BJ (cell line): ENCODE results near the gene PURA. TPM values are rescaled to one million over a fixed set of nuclear protein-coding genes. Genes with fewer than 3 reads are reported as not detected.

Experiments used
- CTCF ChIA-PET: fragments of 350-600 bp; formaldehyde crosslinking; extraction: SDS; loops from one replicate; lab custom pipeline; 2021; ENCODE audit warnings: antibody characterized with exemption, inconsistent platforms; lab: Yijun Ruan, JAX
- POLR2A ChIA-PET: fragments of 300-600 bp; sonication (Branson Sonifier 250); formaldehyde crosslinking; extraction: SDS; loops from one replicate; lab custom pipeline; 2021; ENCODE audit warnings: antibody characterized with exemption; lab: Charles Lee
- DNase-seq: peaks from one replicate; pipeline ENCODE4 v3.0.0-alpha.2; 2011; ENCODE audit warnings: low read depth
- H3K27me3 ChIP-seq: 2 replicates; pipeline ENCODE4 v1.6.0; 2011; ENCODE audit warnings: low read length; ENCODE audit not compliant: control insufficient read depth, insufficient read depth
- H3K36me3 ChIP-seq: 2 replicates; pipeline ENCODE4 v1.5.1; 2011; ENCODE audit warnings: low read length; ENCODE audit not compliant: control insufficient read depth, insufficient read depth
- H3K4me3 ChIP-seq: 2 replicates; pipeline ENCODE4 v1.5.1; 2011; ENCODE audit warnings: low read depth, mild to moderate bottlenecking, control low read depth, low read length
- polyA plus RNA-seq: library from polyadenylated mRNA; depleted of rRNA; stranded (reverse); fragments of >200 nt; gene quantifications from 2 replicates; pipeline ENCODE4 v1.2.3, GENCODE V29; 2011
- TF ChIP-seq, protein P1 (sequence below): IDR thresholded peaks from 2 replicates; pipeline ENCODE4 v1.5.1; 2011; ENCODE audit warnings: low read depth, mild to moderate bottlenecking, control low read depth, inconsistent platforms, low read length, moderate library complexity; ENCODE audit not compliant: insufficient read depth

PURA gene
- polyA plus RNA-seq, 1 experiment = 5.2 TPM

DNA sequence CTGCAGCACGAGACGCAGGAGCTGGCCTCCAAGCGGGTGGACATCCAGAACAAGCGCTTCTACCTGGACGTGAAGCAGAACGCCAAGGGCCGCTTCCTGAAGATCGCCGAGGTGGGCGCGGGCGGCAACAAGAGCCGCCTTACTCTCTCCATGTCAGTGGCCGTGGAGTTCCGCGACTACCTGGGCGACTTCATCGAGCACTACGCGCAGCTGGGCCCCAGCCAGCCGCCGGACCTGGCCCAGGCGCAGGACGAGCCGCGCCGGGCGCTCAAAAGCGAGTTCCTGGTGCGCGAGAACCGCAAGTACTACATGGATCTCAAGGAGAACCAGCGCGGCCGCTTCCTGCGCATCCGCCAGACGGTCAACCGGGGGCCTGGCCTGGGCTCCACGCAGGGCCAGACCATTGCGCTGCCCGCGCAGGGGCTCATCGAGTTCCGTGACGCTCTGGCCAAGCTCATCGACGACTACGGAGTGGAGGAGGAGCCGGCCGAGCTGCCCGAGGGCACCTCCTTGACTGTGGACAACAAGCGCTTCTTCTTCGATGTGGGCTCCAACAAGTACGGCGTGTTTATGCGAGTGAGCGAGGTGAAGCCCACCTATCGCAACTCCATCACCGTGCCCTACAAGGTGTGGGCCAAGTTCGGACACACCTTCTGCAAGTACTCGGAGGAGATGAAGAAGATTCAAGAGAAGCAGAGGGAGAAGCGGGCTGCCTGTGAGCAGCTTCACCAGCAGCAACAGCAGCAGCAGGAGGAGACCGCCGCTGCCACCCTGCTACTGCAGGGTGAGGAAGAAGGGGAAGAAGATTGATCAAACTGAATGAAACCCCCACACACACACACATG lies 654 bp downstream of the PURA start:
- DNase-seq = no peak
- TF ChIP-seq, protein P1, sequence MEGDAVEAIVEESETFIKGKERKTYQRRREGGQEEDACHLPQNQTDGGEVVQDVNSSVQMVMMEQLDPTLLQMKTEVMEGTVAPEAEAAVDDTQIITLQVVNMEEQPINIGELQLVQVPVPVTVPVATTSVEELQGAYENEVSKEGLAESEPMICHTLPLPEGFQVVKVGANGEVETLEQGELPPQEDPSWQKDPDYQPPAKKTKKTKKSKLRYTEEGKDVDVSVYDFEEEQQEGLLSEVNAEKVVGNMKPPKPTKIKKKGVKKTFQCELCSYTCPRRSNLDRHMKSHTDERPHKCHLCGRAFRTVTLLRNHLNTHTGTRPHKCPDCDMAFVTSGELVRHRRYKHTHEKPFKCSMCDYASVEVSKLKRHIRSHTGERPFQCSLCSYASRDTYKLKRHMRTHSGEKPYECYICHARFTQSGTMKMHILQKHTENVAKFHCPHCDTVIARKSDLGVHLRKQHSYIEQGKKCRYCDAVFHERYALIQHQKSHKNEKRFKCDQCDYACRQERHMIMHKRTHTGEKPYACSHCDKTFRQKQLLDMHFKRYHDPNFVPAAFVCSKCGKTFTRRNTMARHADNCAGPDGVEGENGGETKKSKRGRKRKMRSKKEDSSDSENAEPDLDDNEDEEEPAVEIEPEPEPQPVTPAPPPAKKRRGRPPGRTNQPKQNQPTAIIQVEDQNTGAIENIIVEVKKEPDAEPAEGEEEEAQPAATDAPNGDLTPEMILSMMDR = no peak
- ChIA-PET CTCF (interaction anchor here (0.8 to 12.5 kb wide), 6 partner anchors 10 to 51 kb away, joined by 3 to 118 read pairs (median 4); no protein-coding TSS in a partner anchor), POLR2A (no interaction called here)
- Histone ChIP-seq H3K36me3 (peaks cover 3% of the 10 kb centered on the region; the same call in 1 of the 2 replicates), H3K4me3 (peak overlapping the region; percentile 88), H3K27me3 (no peaks in the 10 kb centered on the region)

DNA sequence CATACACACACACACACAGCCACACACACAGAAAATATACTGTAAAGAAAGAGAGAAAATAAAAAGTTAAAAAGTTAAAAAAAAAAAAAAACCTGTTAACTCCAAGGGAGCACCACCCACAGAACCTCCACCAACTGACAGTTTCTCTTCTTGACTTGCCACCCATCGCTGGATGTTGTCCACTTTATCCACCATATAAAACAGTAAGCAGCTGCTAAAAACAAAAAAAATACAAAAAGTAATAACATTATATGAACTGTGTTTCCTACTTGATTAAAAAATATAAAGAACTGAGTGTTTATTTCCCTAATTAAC lies 1.2 kb downstream of the PURA start:
- TF ChIP-seq, protein P1 = no peak
- Histone ChIP-seq H3K4me3 (peak overlapping the region; percentile 88), H3K27me3 (no peaks in the 10 kb centered on the region), H3K36me3 (peaks cover 3% of the 10 kb centered on the region; the same call in 1 of the 2 replicates)
- POLR2A ChIA-PET = no interaction called here
- CTCF ChIA-PET = interaction anchor here (0.6 to 12.5 kb wide), 6 partner anchors 10 to 51 kb away, joined by 3 to 118 read pairs (median 4); no protein-coding TSS in a partner anchor
- no peak for DNase-seq

DNA sequence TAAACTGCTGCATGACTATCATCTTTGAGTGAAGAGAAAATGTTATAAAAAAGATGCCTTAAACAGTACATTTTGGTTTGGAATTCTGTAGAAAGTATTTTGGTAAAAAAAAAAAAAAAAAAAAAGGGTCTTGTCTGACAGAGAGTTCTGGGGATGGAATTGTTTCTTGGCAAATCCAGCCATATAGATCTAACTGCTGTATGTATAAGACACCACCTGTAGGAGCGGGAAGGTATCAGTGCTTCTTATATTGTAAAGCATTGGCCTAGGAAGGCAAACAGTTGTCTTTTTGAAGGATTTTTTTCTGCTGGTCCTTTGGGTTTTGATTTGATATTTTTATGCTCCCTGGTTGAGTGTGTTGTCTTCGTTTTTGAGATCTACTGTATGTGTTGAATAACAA lies 2.8 kb downstream of the PURA start:
- H3K4me3 ChIP-seq = no peak overlapping the region
- TF ChIP-seq, protein P1 = no peak
- ChIA-PET POLR2A (no interaction called here), CTCF (interaction anchor here (1.4 to 12.5 kb wide), 3 partner anchors 15 to 28 kb away, joined by 4 to 118 read pairs (median 5); no protein-coding TSS in a partner anchor)
- no peaks in the 10 kb centered on the region for H3K27me3 ChIP-seq
- DNase-seq = no peak
- H3K36me3 ChIP-seq = peaks cover 3% of the 10 kb centered on the region; the same call in 1 of the 2 replicates

DNA sequence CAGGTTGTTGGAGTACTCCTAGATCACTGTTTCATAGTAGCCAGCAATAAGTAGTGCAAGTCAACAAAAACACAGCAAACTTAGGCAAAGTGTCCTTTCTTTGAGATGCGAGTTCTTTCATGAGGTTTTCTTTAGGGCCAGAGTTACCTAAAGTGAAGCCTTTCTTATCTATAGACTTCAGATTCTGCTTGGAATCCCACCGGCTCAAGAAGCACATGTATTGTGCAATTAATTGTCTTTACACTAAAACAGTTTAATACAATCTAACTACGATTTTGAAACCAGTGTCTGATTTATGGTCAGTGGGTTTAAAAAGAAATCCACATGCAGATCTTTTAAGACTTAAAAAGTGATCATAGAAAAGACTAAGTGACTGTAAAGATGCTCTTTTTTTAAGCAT lies 3.6 kb downstream of the PURA start:
- ChIA-PET POLR2A (no interaction called here), CTCF (interaction anchor here (0.7 to 12.5 kb wide), 4 partner anchors 14 to 71 kb away, joined by 3 to 118 read pairs (median 4); no protein-coding TSS in a partner anchor)
- Histone ChIP-seq H3K4me3 (no peak overlapping the region), H3K36me3 (peaks cover 3% of the 10 kb centered on the region; the same call in 1 of the 2 replicates), H3K27me3 (no peaks in the 10 kb centered on the region)
- TF ChIP-seq, protein P1 = no peak
- no peak for DNase-seq

DNA sequence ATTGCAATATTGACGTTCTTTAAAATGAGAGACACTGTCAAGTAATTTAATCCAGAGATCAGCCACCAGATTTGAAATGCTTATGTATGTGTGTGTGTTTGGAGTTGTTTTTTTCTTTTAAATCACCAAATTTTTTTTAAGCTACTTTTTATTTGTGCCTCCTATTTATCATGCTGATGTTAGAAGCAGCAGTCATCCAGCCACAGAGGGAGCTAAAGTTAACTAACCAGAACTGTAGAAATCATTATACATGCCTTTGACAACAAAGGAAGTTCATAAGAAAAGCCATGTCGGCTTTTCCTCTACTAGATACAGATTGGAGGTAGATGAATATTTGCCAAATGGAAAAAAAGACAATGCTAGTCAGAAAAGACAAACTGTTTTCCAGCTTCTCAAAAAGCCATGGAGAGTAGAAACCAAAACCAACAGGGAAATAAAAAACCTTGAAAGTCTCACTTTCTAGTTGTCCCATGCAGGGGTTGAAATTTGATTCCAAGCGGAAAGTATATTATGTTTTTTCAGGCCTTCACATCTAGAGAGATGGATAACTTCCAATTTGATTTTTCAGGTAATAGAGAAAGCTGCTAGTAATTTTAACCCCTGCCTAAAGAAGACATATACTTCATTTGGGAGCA lies 4.5 kb downstream of the PURA start:
- TF ChIP-seq, protein P1 = no peak
- H3K4me3 ChIP-seq = no peak overlapping the region
- no peak for DNase-seq
- POLR2A ChIA-PET = no interaction called here
- no peaks in the 10 kb centered on the region for H3K27me3 ChIP-seq
- CTCF ChIA-PET = interaction anchor here (12.5 kb wide), 1 partner anchor 27 kb away, joined by 118 read pairs; no protein-coding TSS in a partner anchor
- H3K36me3 ChIP-seq = peaks cover 3% of the 10 kb centered on the region; the same call in 1 of the 2 replicates
